ENCODE data around the gene CABP5. TPM values are rescaled to one million over a fixed set of nuclear protein-coding genes. Genes with fewer than 3 reads are reported as not detected.

CABP5 gene
- total RNA-seq, 4 donors from 2014 or later: not detected

Other genes with a start within 250 kb of the CABP5 start
- gene TPRX1, start 239.5 kb downstream of the CABP5 start, total RNA-seq: not detected
- gene CRX, start 222.1 kb downstream of the CABP5 start, total RNA-seq: not detected
- gene TPRX2, start 184.8 kb downstream of the CABP5 start, total RNA-seq: not detected
- gene SULT2A1, start 157.8 kb downstream of the CABP5 start, total RNA-seq: not detected
- not detected for gene BSPH1, start 51.9 kb downstream of the CABP5 start, total RNA-seq
- gene ELSPBP1, start 49.4 kb downstream of the CABP5 start, total RNA-seq: not detected
- gene PLA2G4C, start 66.7 kb upstream of the CABP5 start, total RNA-seq: 10 to 100 TPM in 3 of 4 donors, 1 to 10 TPM in 1; 4.6 to 21.0 (median 12.4) TPM
- gene LIG1, start 126.3 kb upstream of the CABP5 start, total RNA-seq: 10 to 100 TPM in 1 of 4 donors, 1 to 10 TPM in 3; 6.1 to 21.9 (median 6.7) TPM
- 1 to 10 TPM; 5.9 to 8.4 (median 6.8) TPM for gene ZSWIM9, start 126.6 kb upstream of the CABP5 start, total RNA-seq
- 10 to 100 TPM; 33.7 to 54.0 (median 38.8) TPM for gene CARD8, start 211.8 kb upstream of the CABP5 start, total RNA-seq
- gene ZNF114, start 226.0 kb upstream of the CABP5 start, total RNA-seq: under 1 TPM in 1 of 4 donors, not detected in 3; 0.21 TPM

Measured in tibial nerve (tissue), 4 donors.